Esophagus squamous epithelium (tissue), 5 donors: ENCODE results near the gene ACTMAP. TPM values are rescaled to one million over a fixed set of nuclear protein-coding genes. Genes with fewer than 3 reads are reported as not detected.
"Not testable (repeated sequence)": the region's sequence is repeated elsewhere in the genome, so short reads cannot be mapped to it uniquely, and the experiment has no call there.

Experiments
- DNase-seq: peaks from one replicate; lab custom pipeline; 2025; lab: John Stamatoyannopoulos, UW
- H3K27ac ChIP-seq, 4 donors: fragments of 200-600 bp; sonication (generic); one replicate each; pipeline ENCODE4 v1.5.1; 2016 to 2019; ENCODE audit warnings: mild to moderate bottlenecking in 1 of 4
- H3K27me3 ChIP-seq, 4 donors: fragments of 200-600 bp; sonication (generic); 1 replicate in 3 of 4; 2 replicates in 1 of 4; pipeline versions ENCODE4 v1.5.1 to v1.6.0; 2017 to 2021; ENCODE audit warnings: antibody characterized with exemption in 1 of 4
- H3K36me3 ChIP-seq, 3 donors: fragments of 200-600 bp; sonication (generic); one replicate each; pipeline ENCODE4 v1.5.1; 2016 to 2019
- H3K4me1 ChIP-seq, 3 donors: fragments of 200-600 bp; sonication (generic); one replicate each; pipeline ENCODE4 v1.5.1; 2017 to 2019
- H3K4me3 ChIP-seq, 4 donors: fragments of 200-600 bp; sonication (generic); 1 replicate in 3 of 4; 2 replicates in 1 of 4; pipeline ENCODE4 v1.5.1; 2016 to 2019; ENCODE audit warnings: mild to moderate bottlenecking in 2 of 4, moderate library complexity in 1 of 4
- H3K9me3 ChIP-seq, 3 donors: fragments of 200-600 bp; sonication (generic); one replicate each; pipeline ENCODE4 v1.5.1; 2016 to 2019
- CTCF ChIP-seq, 6 experiments: fragments of 450-650 bp in 4 of 6; fragments of 200-600 bp in 2 of 6; sonication (generic) in 2 of 6; IDR thresholded peaks; one replicate each; pipeline ENCODE4 v1.5.1; 2016 to 2019; ENCODE audit warnings: antibody characterized with exemption in 6 of 6, mild to moderate bottlenecking in 4 of 6, moderate library complexity in 4 of 6
- POLR2A ChIP-seq, 4 donors: fragments of 450-650 bp; IDR thresholded peaks; one replicate each; pipeline ENCODE4 v1.6.1; 2017; ENCODE audit warnings: antibody characterized with exemption in 4 of 4, mild to moderate bottlenecking in 4 of 4, moderate library complexity in 3 of 4
- WGBS, 2 donors: methylation state at CpG; one replicate each; pipeline ENCODE4 v1.1.5; 2018; 5-methylcytosine and 5-hydroxymethylcytosine counted together
- intact Hi-C: fragments of 100-400 bp; cut with DNase I; formaldehyde crosslinking; loops from one replicate; pipeline ENCODE4 v1.15.0; 2022
- total RNA-seq, 4 donors: library from RNA; depleted of rRNA; stranded (reverse); fragments of >200 nt; gene quantifications; one replicate each; pipeline ENCODE4 v1.1.0, GENCODE V29; 2016
- donor health status: DM: yes; HTN: yes; CAD: no.

Gene ACTMAP
- total RNA-seq, 4 donors from 2014 or later: 2.1 to 2.8 (median 2.4) TPM

- peaks cover 0 to 75% (median 0%) of the 10 kb centered on the region in 3 donors for H3K36me3 ChIP-seq
Measured at GRCh38 chr19:40785526-40785925, 35.2 kb upstream of the ACTMAP start.

GRCh38 chr19:40784146-40784545 lies 33.9 kb upstream of the ACTMAP start:
- H3K9me3 ChIP-seq, H3K27me3 ChIP-seq, intact Hi-C loops, H3K27ac ChIP-seq, H3K4me1 ChIP-seq, DNase-seq, H3K4me3 ChIP-seq: not testable (repeated sequence)
- H3K36me3 ChIP-seq: peaks cover 0 to 70% (median 0%) of the 10 kb centered on the region in 3 donors
- WGBS, 2 donors: 90 to 100% methylated on average over 1 of the region's 2 CpGs

More at GRCh38 chr19:40785526-40785925, 35.2 kb upstream of the ACTMAP start:
- Histone ChIP-seq H3K27ac (no peak overlapping the region), H3K4me3 (no peak overlapping the region), H3K27me3 (no peaks in the 10 kb centered on the region), H3K4me1 (no peaks in the 10 kb centered on the region), H3K9me3 (no peaks in the 10 kb centered on the region)
- WGBS, 2 donors: 83% methylated on average over 1 of the region's 1 CpG; no CpG with 5 or more reads in 1 of the 2 donors
- no peak for DNase-seq
- intact Hi-C loops: no loop called here
- TF ChIP-seq POLR2A (IDR thresholded peaks at IDR 0.05): no peak
- no peak for TF ChIP-seq CTCF (IDR thresholded peaks at IDR 0.05)

- TF ChIP-seq POLR2A (IDR thresholded peaks at IDR 0.05): no peak
- TF ChIP-seq CTCF (IDR thresholded peaks at IDR 0.05): no peak
- no peak overlapping the region for H3K4me3 ChIP-seq
- H3K9me3 ChIP-seq: no peaks in the 10 kb centered on the region
- intact Hi-C loops: no loop called here
- 93% methylated on average over 3 to 8 of the region's 14 CpGs for WGBS, 2 donors
- H3K36me3 ChIP-seq: peaks cover 0 to 65% (median 0%) of the 10 kb centered on the region in 3 donors
- H3K27me3 ChIP-seq: no peaks in the 10 kb centered on the region
- H3K27ac ChIP-seq: no peak overlapping the region
- H3K4me1 ChIP-seq: peaks cover 6 to 12% (median 9%) of the 10 kb centered on the region in 3 donors
- DNase-seq: no peak
Measured at GRCh38 chr19:40783711-40784110, 33.4 kb upstream of the ACTMAP start.

GRCh38 chr19:40781140-40781539 lies 30.9 kb upstream of the ACTMAP start:
- H3K4me1 ChIP-seq: peaks cover 12 to 26% (median 16%) of the 10 kb centered on the region in 3 donors
- WGBS, 2 donors: 95 to 97% methylated on average over 7 of the region's 7 CpGs
- no peaks in the 10 kb centered on the region for H3K9me3 ChIP-seq
- TF ChIP-seq POLR2A (IDR thresholded peaks at IDR 0.05) (no peak), CTCF (IDR thresholded peaks at IDR 0.05) (no peak)
- DNase-seq: no peak
- peaks cover 0 to 44% (median 0%) of the 10 kb centered on the region in 3 donors for H3K36me3 ChIP-seq
- no peak overlapping the region for H3K4me3 ChIP-seq
- no peak overlapping the region for H3K27ac ChIP-seq
- intact Hi-C loops: no loop called here
- H3K27me3 ChIP-seq: no peaks in the 10 kb centered on the region

GRCh38 chr19:40780582-40780981 lies 30.3 kb upstream of the ACTMAP start:
- Histone ChIP-seq H3K9me3 (no peaks in the 10 kb centered on the region), H3K27ac (no peak overlapping the region), H3K36me3 (peaks cover 0 to 41% (median 0%) of the 10 kb centered on the region in 3 donors), H3K4me3 (no peak overlapping the region), H3K4me1 (peaks cover 12 to 26% (median 16%) of the 10 kb centered on the region in 3 donors), H3K27me3 (no peaks in the 10 kb centered on the region)
- no peak for TF ChIP-seq CTCF (IDR thresholded peaks at IDR 0.05)
- no peak for TF ChIP-seq POLR2A (IDR thresholded peaks at IDR 0.05)
- 92 to 94% methylated on average over 5 of the region's 5 CpGs for WGBS, 2 donors
- DNase-seq: no peak
- intact Hi-C loops: no loop called here
